ENCODE measurements around the gene RP9. TPM values are rescaled to one million over a fixed set of nuclear protein-coding genes. Genes with fewer than 3 reads are reported as not detected.
A peak's percentile ranks its signal among the peaks of the same experiment; 100 is the strongest.

RP9 gene
- total and polyA plus RNA-seq, 12 donors = 4.2 to 23.0 (median 12.1) TPM

- no peak for TF ChIP-seq POLR2A (IDR thresholded peaks at IDR 0.05)
- TF ChIP-seq CTCF (IDR thresholded peaks at IDR 0.05) = no peak
These were observed 9.2 kb upstream of the RP9 start for GRCh38 chr7:33118383-33118782.

GRCh38 chr7:33114976-33115375 is 5.8 kb upstream of the RP9 start:
- Histone ChIP-seq H3K36me3 (replicated peaks in 1 of 2) (no peaks in the 10 kb centered on the region), H3K27ac (no peak overlapping the region), H3K4me1 (replicated peaks in 1 of 2) (peaks cover 0 to 4% of the 10 kb centered on the region in 2 donors), H3K9me3 (replicated peaks in 1 of 3) (no peaks in the 10 kb centered on the region), H3K27me3 (no peaks in the 10 kb centered on the region), H3K4me3 (no peak overlapping the region)
- intact Hi-C loops (cut with DNase I) = loop anchor here in 1 of 2 donors (5.0 kb wide), 1 partner anchor 318 kb away; no protein-coding TSS in a partner anchor
- no peak for TF ChIP-seq CTCF (IDR thresholded peaks at IDR 0.05)
- no peak for TF ChIP-seq POLR2A (IDR thresholded peaks at IDR 0.05)
- no peak for DNase-seq

More at GRCh38 chr7:33118383-33118782, 9.2 kb upstream of the RP9 start:
- Histone ChIP-seq H3K9me3 (replicated peaks in 1 of 3) (no peaks in the 10 kb centered on the region), H3K27me3 (no peaks in the 10 kb centered on the region), H3K4me3 (no peak overlapping the region), H3K27ac (no peak overlapping the region), H3K36me3 (replicated peaks in 1 of 2) (no peaks in the 10 kb centered on the region), H3K4me1 (replicated peaks in 1 of 2) (no peaks in the 10 kb centered on the region)
- intact Hi-C loops (cut with DNase I) = no loop called here
- 92 to 98% (median 95%) methylated on average over 3 of the region's 3 CpGs for WGBS, 4 donors
- DNase-seq = no peak

- Histone ChIP-seq H3K27me3 (no peaks in the 10 kb centered on the region), H3K9me3 (replicated peaks in 1 of 3) (no peaks in the 10 kb centered on the region), H3K4me3 (no peak overlapping the region), H3K4me1 (replicated peaks in 1 of 2) (peaks cover 9 to 27% of the 10 kb centered on the region in 2 donors), H3K36me3 (replicated peaks in 1 of 2) (no peaks in the 10 kb centered on the region), H3K27ac (no peak overlapping the region)
- no peak for TF ChIP-seq POLR2A (IDR thresholded peaks at IDR 0.05)
- no peak for TF ChIP-seq CTCF (IDR thresholded peaks at IDR 0.05)
- WGBS, 4 donors = 64 to 75% (median 69%) methylated on average over 3 of the region's 3 CpGs
- intact Hi-C loops (cut with DNase I) = loop anchor here in 1 of 2 donors (5.0 kb wide), 1 partner anchor 314 kb away; no protein-coding TSS in a partner anchor
- DNase-seq = no peak
These were observed 2.4 kb upstream of the RP9 start for GRCh38 chr7:33111614-33112013.

GRCh38 chr7:33109758-33110238 is 594 bp upstream of the RP9 start:
- Histone ChIP-seq H3K4me1 (replicated peaks in 1 of 2) (peaks cover 9 to 35% of the 10 kb centered on the region in 2 donors), H3K27me3 (no peaks in the 10 kb centered on the region), H3K4me3 (peak overlapping the region in 2 of 4 donors; percentile 67 to 100), H3K27ac (peak overlapping the region in 1 of 5 donors; percentile 82), H3K36me3 (replicated peaks in 1 of 2) (no peaks in the 10 kb centered on the region), H3K9me3 (replicated peaks in 1 of 3) (no peaks in the 10 kb centered on the region)
- DNase-seq = peak in 2 of 7 donors; percentile 17 to 23
- 14 to 17% (median 16%) methylated on average over 11 of the region's 11 CpGs for WGBS, 4 donors
- intact Hi-C loops (cut with DNase I) = loop anchor here in 1 of 2 donors (5.0 to 10.0 kb wide), 2 partner anchors 165 to 312 kb away; no protein-coding TSS in a partner anchor
- TF ChIP-seq POLR2A (IDR thresholded peaks at IDR 0.05) = no peak
- TF ChIP-seq CTCF (IDR thresholded peaks at IDR 0.05) = peak in 1 of 6 experiments; percentile 3

Measured in adrenal gland (tissue), 12 donors.